GM21447 (cell line): ENCODE data around the gene STAP2.
"Not testable (repeated sequence)": the region's sequence is repeated elsewhere in the genome, so short reads cannot be mapped to it uniquely, and the experiment has no call there.

Experiments used
- ATAC-seq: cut with Tn5 transposase; IDR thresholded peaks from one replicate; pipeline ENCODE4 v1.9.1; 2021; ENCODE audit not compliant: unreplicated experiment

Gene STAP2

DNA sequence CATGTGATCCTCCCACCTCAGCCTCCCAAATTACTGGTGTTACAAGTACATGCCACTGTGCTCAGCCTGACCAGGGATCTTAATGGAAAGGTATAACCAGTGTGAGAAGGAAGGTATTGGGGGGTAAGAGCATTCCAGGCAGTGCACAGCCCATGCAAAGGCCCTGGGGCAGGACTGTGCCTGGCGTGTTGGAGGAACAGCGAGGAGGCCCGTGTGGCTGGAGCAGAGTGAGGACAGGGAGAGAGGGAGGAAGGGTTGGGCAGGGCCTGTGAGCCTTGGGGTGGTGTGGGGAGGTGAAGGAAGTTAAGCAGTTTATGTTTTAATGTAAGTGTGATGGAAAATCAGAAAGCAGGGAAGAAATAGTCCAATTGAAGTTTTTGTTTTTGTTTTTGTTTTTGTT, 38.0 kb downstream of the STAP2 start:
- ATAC-seq = no peak

DNA sequence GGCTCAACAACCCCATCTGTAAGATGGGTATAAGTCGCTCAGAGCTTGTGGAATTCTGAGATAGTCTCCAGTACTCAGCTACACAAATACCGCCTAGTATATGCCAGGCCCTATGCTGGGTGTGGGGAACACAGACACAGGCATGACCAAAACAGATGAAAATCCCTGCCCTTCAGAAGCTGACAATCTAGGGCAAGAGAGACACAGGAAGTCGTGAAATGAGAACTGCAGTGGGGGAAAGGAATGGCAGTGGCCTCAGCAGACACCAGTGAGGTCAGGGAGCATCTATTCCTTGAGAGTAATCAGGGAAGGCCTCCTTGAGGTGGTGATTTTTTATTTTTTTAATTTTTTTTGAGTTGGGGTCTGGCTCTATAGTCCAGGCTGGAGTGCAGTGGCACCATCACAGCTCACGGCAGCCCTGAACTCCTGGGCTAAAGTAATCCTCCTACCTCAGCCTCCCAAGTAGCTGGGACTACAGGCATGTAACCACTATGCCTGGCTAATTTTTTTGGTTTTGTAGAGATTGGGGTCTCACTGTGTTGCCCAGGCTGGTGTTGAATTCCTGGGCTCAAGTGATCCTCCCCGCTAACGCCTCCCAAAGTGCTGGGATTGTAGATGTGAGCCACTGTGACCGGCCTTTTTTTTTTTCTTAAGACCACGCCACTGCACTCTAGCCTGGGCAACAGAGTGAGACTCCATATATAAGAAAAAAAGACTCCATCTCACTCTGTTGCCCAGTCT, 39.6 kb downstream of the STAP2 start:
- ATAC-seq = no peak

DNA sequence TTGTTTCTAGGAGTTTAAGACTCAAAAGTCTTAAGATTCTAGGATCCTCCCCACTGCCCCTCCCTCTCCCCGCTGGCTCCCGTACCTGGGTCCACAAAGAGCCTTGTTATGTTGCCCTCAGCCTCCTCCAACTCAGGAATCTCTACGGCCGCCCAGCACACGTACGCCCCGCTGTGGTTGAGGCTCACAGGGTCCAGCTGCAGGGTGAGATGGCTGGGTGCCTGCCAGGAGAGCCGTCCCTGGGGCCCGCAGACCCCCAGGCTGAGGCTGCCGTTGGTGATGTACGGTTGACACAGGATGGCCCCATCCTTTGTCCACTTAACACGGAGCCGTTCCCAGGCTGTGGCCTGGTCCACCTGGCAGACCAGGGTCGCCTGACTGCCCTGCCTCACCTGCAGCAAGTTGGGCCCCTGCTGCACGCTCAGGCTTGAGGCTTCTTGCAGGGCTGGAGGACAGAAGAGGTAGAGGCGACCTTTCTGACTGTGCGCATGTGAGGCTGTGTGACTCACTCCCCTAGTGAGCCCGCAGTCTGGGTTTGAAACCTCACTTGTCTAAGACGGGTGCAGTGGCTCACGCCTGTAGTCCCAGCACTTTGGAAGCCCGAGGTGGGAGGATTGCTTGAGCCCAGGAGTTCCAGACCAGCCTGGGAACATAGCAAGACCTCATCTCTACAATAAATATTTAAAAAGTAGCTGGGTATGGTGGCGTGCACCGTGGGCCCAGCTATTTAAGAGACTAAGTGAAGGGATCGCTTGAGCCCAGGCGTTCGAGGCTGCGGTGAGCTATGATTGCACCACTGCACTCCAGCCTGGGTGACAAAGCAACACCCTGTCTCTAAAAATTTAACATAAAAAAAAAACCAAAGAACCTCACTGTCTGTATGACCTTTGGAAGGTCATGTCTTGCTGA, 40.5 kb downstream of the STAP2 start:
- no peak for ATAC-seq

DNA sequence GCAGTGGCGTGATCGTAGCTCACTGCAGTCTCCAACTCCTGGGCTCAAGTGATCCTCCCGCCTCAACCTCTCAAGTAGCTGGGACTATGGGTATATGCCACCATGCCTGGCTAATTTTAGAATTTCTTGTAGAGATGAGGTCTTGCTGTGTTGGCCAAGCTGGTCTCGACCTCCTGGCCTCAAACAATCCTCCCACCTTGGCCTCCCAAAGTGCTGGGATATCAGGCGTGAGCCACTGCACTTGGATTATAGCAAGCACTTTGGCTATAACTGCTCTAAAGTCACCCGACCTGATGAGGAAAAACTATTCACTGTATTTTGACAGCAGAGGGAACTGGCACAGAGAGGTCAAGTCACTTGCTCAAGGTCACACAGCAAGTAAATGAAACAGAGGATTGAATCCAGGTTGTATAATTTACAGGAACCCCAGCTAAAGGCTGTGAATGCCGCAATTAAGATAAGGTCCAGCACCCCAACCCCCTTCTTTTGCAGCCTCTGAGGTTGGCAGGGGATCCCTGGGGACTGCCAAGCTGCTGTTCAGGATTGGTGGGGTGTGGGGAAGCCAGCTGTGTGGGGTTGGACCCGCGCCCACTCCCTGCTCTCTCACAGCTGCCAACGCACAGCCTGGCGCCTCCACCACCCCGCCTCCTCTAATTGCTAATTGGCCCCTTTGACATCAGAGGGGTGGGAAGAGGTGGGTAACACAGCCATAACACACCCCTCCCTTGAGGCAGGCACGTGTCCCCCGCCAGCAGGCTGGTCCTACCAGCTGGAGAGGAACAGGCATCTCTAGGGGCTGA, 42.5 kb downstream of the STAP2 start:
- no peak for ATAC-seq

DNA sequence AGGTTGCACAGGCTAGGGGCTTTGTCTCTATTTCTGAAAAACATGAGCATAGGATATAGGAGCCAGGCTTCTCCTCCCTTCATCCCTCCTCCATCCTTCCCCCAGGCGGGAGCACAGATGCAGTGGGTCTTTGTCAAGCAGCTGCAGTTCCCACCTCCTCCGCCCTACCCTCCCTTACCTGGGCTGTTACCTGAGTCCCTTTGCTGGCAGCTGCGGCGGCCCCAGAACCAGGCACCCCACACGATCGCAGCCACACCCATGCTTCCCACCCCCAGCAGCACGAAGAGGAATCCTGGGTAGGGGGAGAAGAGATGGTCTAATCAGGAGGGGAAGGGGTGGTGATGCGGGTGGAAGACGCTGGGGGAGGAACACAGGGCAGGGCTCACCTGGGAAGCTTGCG, 44.2 kb downstream of the STAP2 start:
- ATAC-seq = no peak

DNA sequence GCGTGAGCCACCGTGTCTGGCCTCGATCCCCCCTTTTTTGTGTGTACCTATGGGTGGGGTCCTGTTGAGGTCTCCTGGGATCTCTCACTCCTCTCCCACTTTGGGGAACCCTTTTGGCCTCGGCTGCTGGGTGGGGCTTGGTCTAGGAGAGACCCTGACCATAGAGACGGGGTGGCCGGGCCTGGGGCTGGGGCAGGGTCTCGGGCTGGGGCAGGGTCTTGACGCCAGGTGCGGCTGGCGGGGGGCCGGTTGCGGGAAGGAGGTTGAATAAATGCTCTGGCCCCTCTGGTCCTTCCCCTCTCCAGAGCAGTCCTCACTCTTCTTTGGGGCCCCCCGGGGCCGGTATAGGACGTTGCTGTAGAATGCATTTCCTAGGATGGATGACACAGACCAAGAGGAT, 46.1 kb downstream of the STAP2 start:
- ATAC-seq = no peak

DNA sequence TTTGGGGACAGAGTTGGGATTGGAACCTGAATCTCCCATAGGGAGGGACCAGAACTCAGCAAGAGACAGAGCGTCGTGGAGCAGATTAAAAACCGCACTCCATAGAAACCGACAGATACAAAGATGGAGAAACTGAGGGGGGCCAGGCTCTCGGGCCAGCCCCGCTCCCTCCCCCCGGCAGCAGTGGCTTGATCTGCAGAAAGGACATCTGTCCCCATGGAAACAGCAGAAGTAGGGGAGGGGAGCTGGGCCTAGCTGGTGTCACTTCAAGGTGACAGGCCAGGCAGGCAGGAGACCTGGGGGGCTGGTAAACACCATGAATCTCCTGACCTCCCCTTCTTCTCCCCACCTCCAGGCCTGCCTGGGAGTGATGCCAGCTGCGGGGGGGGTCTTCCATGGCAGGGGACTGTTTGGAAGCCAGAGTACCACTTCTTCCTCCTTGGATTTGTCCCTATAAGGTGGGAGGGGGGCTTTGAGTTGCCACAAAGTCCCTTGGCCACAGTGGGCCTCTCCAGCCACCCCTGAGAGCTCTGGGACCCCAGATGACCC, 47.4 kb downstream of the STAP2 start:
- ATAC-seq = no peak

DNA sequence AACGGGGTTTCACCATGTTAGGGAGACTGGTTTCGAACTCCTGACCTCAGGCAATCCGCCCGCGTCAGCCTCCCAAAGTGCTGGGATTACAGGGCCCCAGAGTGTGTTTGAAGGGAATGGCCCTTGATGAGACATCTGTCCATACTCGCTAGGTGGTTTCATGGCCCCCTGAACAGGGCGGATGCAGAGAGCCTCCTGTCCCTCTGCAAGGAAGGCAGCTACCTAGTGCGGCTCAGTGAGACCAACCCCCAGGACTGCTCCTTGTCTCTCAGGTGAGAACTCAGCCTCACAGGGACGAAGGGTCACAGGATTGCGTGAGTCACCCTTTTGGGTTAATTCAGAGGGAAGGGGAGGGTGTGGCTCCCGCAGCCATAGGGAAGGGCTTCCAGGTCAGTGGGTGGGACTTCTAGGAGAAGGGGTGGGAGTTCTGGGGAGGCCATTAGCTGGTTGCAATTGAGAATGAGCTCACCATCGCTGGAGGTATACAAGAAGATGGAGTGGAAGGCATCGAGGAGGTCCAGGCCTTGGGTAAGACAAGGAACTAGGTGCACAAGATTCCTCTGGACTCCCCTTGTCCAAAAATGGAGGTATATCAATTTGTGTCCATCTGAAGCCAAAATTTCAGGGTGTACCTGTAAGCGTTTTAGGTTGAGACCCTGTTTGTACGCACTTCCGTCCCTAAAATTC, 50.4 kb downstream of the STAP2 start:
- no peak for ATAC-seq

DNA sequence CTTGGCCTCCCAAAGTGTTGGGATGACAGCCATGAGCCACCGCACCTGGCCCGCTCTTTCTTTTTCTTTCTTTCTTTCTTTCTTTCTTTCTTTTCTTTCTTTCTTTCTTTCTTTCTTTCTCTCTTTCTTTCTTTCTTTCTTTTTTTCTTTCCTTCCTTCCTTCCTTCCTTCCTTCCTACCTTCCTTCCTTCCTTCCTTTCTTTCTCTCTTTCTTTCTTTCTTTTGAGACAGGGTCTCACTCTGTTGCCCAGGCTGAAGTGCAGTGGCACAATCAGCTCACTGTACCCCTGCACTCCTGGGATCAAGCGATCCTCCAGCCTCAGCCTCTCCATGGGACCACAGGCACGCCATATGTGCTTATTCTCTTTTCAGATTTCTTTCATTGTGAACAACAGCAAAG, 52.5 kb downstream of the STAP2 start:
- ATAC-seq = not testable (repeated sequence)

DNA sequence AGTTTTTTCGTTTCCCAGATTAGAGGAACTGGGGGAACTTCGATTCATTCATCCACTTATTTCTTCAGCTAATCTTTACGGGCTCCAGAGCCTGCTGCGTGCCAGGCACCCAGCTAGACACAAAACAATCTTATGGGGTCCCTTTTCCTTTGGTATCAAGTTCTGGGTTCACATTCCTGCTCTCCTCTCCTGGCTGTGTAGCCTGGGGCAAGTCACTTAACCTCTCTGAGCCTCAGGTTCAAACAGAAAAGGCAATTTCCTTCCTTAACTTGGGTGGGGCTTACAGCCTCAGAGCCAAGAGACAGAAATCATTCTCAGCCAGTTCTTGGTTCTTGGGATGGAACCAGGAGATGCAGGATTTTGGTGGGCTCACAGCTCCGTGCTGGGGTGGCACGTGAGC, 53.7 kb downstream of the STAP2 start:
- no peak for ATAC-seq

DNA sequence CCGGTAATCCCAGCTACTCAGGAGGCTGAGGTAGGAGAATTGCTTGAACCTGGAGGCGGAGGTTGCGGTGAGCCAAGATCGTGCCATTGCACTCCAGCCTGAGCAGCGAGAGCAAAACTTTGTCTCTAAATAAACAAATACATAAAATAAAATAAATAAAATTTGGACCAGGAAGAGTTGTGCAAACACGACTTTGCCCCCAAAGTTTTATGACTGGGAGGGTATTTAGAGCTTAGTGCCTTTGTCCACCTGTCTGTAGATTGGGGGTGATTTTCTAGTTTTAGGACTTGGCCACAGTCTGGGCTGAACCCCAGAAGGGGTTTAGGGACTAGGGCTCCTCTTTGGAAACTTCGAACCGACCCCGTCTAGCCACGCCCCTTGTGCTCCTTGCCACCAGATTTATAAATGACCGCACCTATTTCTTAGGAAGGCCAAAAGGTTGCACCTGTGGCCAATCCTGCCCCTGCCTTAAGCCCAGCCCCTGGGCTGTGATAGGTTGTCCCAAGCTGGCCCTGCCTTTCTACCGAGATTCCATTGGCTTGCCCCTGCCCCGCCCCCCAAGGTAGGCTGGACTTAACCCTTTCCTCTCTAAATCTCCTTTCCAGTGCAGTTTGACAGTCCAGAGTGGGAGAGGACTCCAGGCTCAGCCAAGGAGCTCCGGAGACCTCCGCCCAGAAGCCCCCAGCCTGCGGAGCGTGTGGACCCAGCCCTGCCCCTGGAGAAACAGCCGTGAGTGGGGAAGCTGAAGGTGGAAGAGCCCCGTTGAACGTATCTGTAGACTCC, 54.3 kb downstream of the STAP2 start:
- ATAC-seq = no peak

DNA sequence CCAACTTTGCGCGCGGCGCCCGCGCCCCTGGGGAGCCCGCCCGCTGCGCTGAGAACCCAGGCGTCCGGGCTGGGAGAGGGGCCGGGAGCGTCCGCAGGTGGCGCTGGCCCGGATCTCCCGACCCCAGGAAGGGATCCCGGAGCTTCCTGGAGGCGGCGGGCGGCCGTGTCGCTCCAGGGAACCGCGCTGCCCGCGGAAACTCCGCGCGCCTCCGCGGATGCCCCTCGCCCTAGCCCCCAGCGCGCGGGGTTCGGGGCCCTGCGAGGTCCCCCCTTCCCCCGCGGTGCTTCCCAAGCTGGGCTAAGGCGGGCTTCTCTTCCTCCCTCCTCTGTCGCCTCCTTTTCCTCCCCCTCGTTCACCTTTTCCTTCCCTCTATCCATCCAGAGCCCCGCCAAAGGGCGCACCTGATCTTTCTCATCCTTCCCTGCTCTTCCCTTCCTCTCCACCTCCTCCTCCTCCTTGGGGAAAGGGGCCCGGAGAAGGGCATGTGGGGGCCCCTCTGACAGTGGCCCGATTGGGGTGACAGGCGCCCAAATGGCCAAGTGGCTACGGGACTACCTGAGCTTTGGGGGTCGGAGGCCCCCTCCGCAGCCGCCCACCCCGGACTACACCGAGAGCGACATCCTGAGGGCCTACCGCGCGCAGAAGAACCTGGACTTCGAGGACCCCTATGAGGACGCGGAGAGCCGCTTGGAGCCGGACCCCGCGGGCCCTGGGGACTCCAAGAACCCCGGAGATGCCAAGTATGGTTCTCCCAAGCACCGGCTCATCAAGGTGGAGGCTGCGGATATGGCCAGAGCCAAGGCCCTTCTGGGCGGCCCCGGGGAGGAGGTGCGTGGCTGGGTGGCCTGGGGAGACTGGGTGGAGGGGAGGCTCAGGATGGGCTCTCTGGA, 58.9 kb downstream of the STAP2 start:
- ATAC-seq = no peak

DNA sequence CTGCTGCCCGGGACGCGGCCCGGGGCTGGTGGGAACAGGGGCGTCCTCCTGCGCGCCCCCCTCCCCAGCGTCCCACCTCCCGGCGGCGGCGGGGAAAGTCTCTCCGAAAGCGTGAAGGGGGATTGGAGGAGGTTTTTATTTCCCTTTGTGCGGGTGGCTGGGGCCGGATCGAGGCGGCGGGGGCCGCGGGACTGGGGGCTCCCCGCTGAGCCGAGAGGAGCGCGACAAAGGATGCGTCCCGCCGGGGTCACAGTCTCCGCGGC, 59.4 kb downstream of the STAP2 start:
- ATAC-seq = no peak

DNA sequence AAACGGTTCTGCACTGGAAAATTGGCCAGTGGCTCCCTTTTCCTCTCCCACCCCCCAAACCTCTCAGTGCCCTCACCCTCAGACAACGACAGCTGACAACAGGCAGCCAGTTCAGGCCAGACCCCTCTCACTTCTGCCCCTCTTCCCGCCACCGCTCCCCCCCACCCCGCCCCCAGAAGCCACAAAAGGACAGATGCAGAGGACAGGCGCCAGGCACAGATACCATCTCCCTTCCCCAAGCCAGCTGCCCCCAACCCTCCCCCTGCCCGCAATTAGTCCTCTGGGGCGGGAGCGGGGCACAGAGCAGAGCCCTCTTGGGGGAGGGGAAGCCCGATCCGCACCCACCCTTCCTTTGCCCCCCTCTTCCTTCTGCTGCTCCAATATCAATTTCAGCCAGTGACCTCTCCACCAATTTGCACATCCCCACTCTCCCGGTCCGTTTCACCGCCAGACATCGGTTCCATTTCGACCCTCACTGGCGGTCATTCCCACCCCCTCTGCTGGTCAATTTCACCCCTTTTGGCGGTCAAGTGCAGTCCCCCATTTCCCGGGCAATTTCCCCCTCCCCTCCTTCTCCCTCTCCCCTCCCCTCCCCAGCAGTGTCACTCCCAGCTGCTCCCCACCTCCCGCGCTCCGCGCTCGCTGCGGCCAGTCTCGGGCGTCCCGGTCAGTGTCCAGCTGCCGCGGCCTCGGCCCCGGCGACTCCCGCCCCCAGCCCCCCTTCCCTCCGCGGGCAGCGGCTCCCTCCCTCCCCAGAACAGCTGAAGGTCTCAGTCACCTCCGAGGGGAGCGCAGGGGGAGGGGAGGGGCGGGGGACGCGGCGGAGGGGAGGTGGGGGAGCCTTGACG, 60.0 kb downstream of the STAP2 start, which contains the start of gene SHD:
Gene SHD, plus strand, starts transcription at position 848 of the 848 bp plus-strand sequence. CDS start 798 bp downstream, outside the sequence.
- no peak for ATAC-seq

DNA sequence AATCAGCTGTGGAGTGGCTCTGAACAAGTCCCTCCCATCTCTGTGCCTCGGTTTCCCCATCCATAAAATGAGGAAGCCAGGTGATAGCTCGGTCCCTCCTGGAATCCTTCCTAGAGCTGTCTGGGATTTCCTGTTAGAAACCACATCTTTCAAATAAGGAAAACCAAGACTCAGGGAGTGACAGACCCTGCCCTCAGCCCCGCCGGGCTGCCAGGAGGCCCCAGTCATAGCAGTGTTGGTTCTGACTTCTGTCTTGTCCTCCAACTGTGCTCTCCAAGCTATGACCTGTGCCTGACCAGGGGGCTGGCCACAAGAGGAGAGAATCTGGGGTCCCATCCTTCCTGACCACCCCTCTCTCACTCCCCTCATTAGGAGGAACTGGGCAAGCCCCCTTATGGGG, 60.6 kb downstream of the STAP2 start:
- no peak for ATAC-seq

DNA sequence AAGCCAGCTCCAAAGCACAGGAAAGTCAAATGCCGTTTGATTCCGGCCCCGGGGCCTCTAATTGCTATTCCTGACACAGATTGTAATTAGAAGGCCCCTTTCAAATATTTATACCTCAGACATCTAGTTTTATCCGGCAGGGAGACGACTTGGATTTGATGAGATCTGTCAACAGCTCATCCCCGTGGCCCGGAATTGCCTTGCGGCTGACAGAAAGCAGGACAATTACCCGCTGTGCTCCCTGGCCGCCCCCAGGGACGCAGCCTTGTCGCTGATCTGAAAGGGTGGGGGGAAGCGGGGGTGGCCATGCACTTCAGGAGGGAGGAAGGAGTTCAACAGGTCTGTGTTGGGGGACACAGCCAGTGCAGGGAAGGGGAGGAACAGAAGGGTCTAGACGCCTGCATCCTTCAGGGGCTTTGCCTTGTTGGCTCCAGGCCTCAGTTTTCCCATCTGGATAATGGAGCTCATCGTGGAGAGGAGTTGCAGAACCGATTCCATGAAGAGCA, 61.4 kb downstream of the STAP2 start:
- ATAC-seq = no peak

DNA sequence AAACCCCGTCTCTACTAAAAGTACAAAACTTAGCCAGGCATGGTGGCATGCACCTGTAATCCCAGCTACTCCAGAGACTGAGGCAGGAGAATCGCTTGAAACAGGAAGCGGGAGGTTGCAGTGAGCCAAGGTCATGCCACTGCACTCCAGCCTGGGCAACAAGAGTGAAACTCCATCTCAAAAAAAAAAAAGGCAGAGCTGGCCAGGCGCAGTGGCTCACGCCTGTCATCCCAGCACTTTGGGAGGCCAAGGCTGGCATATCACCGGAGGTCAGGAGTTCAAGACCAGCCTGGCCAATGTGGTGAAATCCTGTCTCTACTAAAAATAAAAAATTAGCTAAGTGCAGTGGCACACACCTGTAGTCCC, 64.3 kb downstream of the STAP2 start:
- not testable (repeated sequence) for ATAC-seq
